ENCODE results near the gene RHOT2.

DNA sequence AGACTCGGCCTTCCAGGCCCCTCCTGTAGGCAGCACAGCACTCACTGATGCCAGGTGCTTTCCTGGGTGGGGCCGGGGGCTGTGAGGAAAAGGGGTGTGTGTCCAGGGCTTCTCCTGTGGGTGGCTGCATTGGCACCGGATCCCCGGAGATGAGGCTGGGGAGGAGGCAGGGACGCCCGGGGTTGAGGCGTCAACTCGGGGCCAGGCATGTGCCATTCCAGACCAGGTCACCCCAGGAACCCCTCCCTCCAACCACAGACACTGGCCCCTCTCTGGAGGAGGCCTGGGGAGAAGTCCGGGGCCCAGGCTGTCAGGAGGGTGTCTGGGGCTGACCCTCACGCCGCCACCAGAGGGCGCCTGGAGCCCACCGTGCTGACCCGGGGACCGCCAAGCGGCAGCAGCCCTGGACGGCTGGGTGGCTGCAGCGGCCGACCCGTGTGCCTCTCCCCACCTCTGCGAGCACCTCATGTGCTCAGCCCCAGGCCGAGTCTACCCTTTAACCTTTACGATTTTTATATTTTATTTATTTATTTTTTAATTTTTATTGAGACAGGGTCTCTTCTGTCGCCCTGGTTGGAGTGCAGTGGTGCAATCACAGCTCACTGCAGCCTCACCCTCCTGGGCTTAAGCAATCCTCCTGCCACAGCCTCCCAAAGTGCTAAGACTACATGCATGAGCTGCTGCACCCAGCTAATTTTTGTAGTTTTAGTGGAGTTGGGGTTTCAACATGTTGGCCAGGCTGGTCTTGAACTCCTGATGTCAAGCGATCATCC is 43.8 kb downstream of the RHOT2 start:
- TF ChIP-seq, protein P1, sequence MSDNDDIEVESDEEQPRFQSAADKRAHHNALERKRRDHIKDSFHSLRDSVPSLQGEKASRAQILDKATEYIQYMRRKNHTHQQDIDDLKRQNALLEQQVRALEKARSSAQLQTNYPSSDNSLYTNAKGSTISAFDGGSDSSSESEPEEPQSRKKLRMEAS (IDR thresholded peaks at IDR 0.05; ENCODE audit: low read depth, low read length), result peak; percentile 36; the same call in 1 of the 2 replicates
- TF ChIP-seq, protein P2, sequence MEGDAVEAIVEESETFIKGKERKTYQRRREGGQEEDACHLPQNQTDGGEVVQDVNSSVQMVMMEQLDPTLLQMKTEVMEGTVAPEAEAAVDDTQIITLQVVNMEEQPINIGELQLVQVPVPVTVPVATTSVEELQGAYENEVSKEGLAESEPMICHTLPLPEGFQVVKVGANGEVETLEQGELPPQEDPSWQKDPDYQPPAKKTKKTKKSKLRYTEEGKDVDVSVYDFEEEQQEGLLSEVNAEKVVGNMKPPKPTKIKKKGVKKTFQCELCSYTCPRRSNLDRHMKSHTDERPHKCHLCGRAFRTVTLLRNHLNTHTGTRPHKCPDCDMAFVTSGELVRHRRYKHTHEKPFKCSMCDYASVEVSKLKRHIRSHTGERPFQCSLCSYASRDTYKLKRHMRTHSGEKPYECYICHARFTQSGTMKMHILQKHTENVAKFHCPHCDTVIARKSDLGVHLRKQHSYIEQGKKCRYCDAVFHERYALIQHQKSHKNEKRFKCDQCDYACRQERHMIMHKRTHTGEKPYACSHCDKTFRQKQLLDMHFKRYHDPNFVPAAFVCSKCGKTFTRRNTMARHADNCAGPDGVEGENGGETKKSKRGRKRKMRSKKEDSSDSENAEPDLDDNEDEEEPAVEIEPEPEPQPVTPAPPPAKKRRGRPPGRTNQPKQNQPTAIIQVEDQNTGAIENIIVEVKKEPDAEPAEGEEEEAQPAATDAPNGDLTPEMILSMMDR (IDR thresholded peaks at IDR 0.05; ENCODE audit: low read depth, low read length), result peak; percentile 58

Data from NB4 (cell line).